Adrenal gland (tissue), 12 donors: ENCODE results near the gene NCCRP1. TPM values are rescaled to one million over a fixed set of nuclear protein-coding genes. Genes with fewer than 3 reads are reported as not detected.

Experiments used
- DNase-seq, 7 donors: peaks; one replicate each; pipeline ENCODE4 v3.0.0-alpha.2; 2019 to 2020
- H3K27ac ChIP-seq, 5 donors: fragments of 200-600 bp; sonication (generic) in 4 of 5; 1 replicate in 3 of 5; 2 replicates in 2 of 5; pipeline versions ENCODE4 v1.5.1 to v1.8.0; 2016 to 2020; ENCODE audit warnings: mild to moderate bottlenecking in 1 of 5
- H3K27me3 ChIP-seq: fragments of 200-600 bp; 2 replicates; pipeline ENCODE4 v1.8.0; 2021
- H3K36me3 ChIP-seq, 2 donors: fragments of 200-600 bp; replicated peaks in 1 of 2; 1 replicate in 1 of 2; 2 replicates in 1 of 2; pipeline versions ENCODE4 v1.5.1 to v1.8.0; 2018 to 2022
- H3K4me1 ChIP-seq, 2 donors: fragments of 200-600 bp; replicated peaks in 1 of 2; 1 replicate in 1 of 2; 2 replicates in 1 of 2; pipeline versions ENCODE4 v1.5.1 to v1.8.0; 2018 to 2021
- H3K4me3 ChIP-seq, 4 donors: fragments of 200-600 bp; sonication (generic) in 3 of 4; one replicate each; pipeline ENCODE4 v1.5.1; 2016 to 2018
- H3K9me3 ChIP-seq, 3 donors: fragments of 200-600 bp; sonication (generic) in 1 of 3; replicated peaks in 1 of 3; 1 replicate in 2 of 3; 2 replicates in 1 of 3; pipeline versions ENCODE4 v1.5.1 to v1.8.0; 2016 to 2021
- POLR2A ChIP-seq, 2 donors: fragments of 450-650 bp; IDR thresholded peaks; one replicate each; pipeline ENCODE4 v1.6.1; 2017; ENCODE audit warnings: antibody characterized with exemption in 2 of 2, mild to moderate bottlenecking in 2 of 2, moderate library complexity in 1 of 2
- WGBS, 4 donors: extraction: QIAGEN DNeasy Blood & Tissue Kit in 2 of 4; methylation state at CpG; one replicate each; pipeline versions ENCODE4 v1.1.5 to v1.1.7; 2013 to 2017; 5-methylcytosine and 5-hydroxymethylcytosine counted together
- intact Hi-C, 2 donors: fragments of 100-400 bp; cut with DNase I; formaldehyde crosslinking; loops; one replicate each; pipeline versions ENCODE4 v1.14.1 to v1.15.0; 2022 to 2023
- polyA plus RNA-seq, 3 donors: library from polyadenylated mRNA; stranded (reverse); fragments of 200-250 nt in 2 of 3; fragments of 350-450 nt in 1 of 3; fragmentation: Illumina TruSeq in 1 of 3; extraction: RNeasy Lipid Tissue Mini Kit (QIAGEN cat#74804) in 1 of 3; gene quantifications; one replicate each; pipeline ENCODE4 v1.2.3, GENCODE V29; 2013 to 2014
- total RNA-seq, 9 donors: library from RNA; depleted of rRNA in 4 of 9; stranded (reverse); fragments of >200 nt in 4 of 9; fragments of 120-200 nt in 1 of 9; fragmentation: NEBNext Ultra II Directional in 1 of 9; extraction: Animal tissue kit (Norgen Biotek cat#: 25700) in 1 of 9; gene quantifications; one replicate each; pipeline versions ENCODE4 v1.1.0 to v1.2.4, GENCODE V29; 2013 to 2023
- TF ChIP-seq, protein P1 (sequence below), 6 experiments: fragments of 450-650 bp in 4 of 6; fragments of 200-600 bp in 2 of 6; sonication (generic) in 1 of 6; IDR thresholded peaks; 1 replicate in 5 of 6; 2 replicates in 1 of 6; pipeline versions ENCODE4 v1.5.1 to v1.8.0; 2016 to 2021; ENCODE audit warnings: antibody characterized with exemption in 6 of 6, mild to moderate bottlenecking in 2 of 6, moderate library complexity in 1 of 6
- donor health status: healthy with polysubstance abuse.
- donor health status: Bipolar disorder and iron deficiency.
- donor health status: DM: yes; HTN: yes; CAD: no.
- donor health status: DM: no; HTN: no; CAD: no.
- donor health status: DM: no; HTN: no; CAD: no.
- donor health status: DM: yes; HTN: yes; CAD: no.

NCCRP1 gene
- total and polyA plus RNA-seq, 12 donors = 0.10 to 0.78 (median 0.11) TPM; not detected in 7

- Histone ChIP-seq H3K36me3 (no peaks in the 10 kb centered on the region), H3K4me3 (no peak overlapping the region), H3K9me3 (no peaks in the 10 kb centered on the region), H3K4me1 (no peaks in the 10 kb centered on the region), H3K27me3 (peaks cover 5% of the 10 kb centered on the region), H3K27ac (no peak overlapping the region)
- DNase-seq = no peak
- WGBS, 4 donors = 85 to 93% (median 89%) methylated on average over 3 of the region's 3 CpGs
- no peak for TF ChIP-seq POLR2A (IDR thresholded peaks at IDR 0.05)
- TF ChIP-seq, protein P1, sequence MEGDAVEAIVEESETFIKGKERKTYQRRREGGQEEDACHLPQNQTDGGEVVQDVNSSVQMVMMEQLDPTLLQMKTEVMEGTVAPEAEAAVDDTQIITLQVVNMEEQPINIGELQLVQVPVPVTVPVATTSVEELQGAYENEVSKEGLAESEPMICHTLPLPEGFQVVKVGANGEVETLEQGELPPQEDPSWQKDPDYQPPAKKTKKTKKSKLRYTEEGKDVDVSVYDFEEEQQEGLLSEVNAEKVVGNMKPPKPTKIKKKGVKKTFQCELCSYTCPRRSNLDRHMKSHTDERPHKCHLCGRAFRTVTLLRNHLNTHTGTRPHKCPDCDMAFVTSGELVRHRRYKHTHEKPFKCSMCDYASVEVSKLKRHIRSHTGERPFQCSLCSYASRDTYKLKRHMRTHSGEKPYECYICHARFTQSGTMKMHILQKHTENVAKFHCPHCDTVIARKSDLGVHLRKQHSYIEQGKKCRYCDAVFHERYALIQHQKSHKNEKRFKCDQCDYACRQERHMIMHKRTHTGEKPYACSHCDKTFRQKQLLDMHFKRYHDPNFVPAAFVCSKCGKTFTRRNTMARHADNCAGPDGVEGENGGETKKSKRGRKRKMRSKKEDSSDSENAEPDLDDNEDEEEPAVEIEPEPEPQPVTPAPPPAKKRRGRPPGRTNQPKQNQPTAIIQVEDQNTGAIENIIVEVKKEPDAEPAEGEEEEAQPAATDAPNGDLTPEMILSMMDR (IDR thresholded peaks at IDR 0.05) = no peak
- intact Hi-C loops = loop anchor here in 1 of 2 donors (10.0 kb wide), 1 partner anchor 119 kb away; the partner anchor contains the start of gene LRFN1
Observed at GRCh38 chr19:39205449-39205764, 8.6 kb downstream of the NCCRP1 start.

GRCh38 chr19:39206122-39206521, 9.4 kb downstream of the NCCRP1 start:
- TF ChIP-seq, protein P1 (IDR thresholded peaks at IDR 0.05) = no peak
- TF ChIP-seq POLR2A (IDR thresholded peaks at IDR 0.05) = no peak

DNA sequence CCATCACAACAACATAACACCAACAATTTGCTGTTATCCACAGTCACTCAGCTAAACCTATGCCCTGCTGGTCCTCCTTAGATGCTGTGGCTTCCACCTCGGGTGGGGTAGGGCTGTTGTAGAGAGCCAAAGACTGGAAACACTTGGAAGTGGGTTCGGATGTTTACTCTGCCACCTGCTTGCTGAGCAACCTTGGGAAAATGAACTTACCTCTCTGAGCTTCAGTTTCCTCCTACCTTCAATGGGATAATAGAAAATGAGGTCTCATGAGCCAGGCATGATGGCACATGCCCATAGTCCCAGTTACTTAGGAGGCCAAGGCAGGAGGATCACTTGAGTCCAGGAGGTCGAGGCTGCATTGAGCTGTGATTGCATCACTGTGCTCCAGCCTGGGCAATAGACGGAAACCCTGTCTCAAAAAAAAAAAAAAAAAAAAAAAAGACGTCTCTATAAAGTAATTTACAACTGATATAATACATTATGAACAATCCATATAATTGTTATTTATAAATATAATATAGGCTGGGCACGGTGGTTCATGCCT, 10.6 kb downstream of the NCCRP1 start:
- peaks cover 5% of the 10 kb centered on the region for H3K27me3 ChIP-seq
- TF ChIP-seq POLR2A (IDR thresholded peaks at IDR 0.05) = no peak
- TF ChIP-seq, protein P1 (IDR thresholded peaks at IDR 0.05) = no peak
- no peak for DNase-seq

More at GRCh38 chr19:39206122-39206521, 9.4 kb downstream of the NCCRP1 start:
- no peak for DNase-seq
- no peak overlapping the region for H3K27ac ChIP-seq
- no peaks in the 10 kb centered on the region for H3K4me1 ChIP-seq
- intact Hi-C loops = loop anchor here in 1 of 2 donors (10.0 kb wide), 1 partner anchor 119 kb away; the partner anchor contains the start of gene LRFN1
- H3K4me3 ChIP-seq = no peak overlapping the region
- WGBS, 4 donors = 68 to 73% (median 70%) methylated on average over 6 of the region's 6 CpGs
- peaks cover 5% of the 10 kb centered on the region for H3K27me3 ChIP-seq
- H3K9me3 ChIP-seq = no peaks in the 10 kb centered on the region
- no peaks in the 10 kb centered on the region for H3K36me3 ChIP-seq

DNA sequence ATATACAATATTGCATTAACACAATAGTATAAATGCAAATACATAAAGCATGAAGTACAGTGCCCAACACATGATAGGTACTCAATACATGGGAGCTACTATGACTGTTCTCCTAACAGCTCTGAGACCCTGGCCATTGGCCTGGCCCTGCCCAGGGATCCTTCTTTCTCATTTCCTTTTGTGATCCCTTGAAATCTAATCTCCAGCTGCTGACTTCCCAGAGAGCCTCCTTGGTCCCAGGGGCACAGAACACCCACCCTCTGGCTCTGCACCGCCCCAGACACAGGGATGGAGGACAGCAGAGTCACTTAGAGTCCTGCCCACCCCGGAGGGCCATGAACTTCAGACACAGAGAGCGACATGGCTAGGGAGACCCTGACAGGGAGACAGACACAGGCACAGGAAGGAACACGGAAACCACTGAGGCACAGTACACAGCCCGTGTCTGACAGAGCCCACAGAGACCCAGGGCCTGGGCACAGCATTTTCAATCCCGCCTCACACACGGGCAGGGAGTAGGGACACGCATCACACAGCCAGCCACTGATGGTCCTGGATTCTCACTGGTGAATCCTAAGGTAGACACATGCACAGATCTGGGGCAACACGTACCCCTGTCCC, 11.5 kb downstream of the NCCRP1 start:
- WGBS, 4 donors = 74 to 82% (median 81%) methylated on average over 7 to 9 of the region's 9 CpGs
- TF ChIP-seq POLR2A (IDR thresholded peaks at IDR 0.05) = no peak
- TF ChIP-seq, protein P1 (IDR thresholded peaks at IDR 0.05) = no peak
- H3K9me3 ChIP-seq = no peaks in the 10 kb centered on the region
- no peaks in the 10 kb centered on the region for H3K4me1 ChIP-seq
- H3K27ac ChIP-seq = no peak overlapping the region
- peaks cover 5% of the 10 kb centered on the region for H3K27me3 ChIP-seq
- intact Hi-C loops = loop anchor here in 1 of 2 donors (10.0 kb wide), 1 partner anchor 117 kb away; the partner anchor contains the start of gene LRFN1
- DNase-seq = no peak
- no peak overlapping the region for H3K4me3 ChIP-seq
- H3K36me3 ChIP-seq = no peaks in the 10 kb centered on the region

More for the DNA sequence above, 10.6 kb downstream of the NCCRP1 start:
- Histone ChIP-seq H3K27ac (no peak overlapping the region), H3K36me3 (no peaks in the 10 kb centered on the region), H3K9me3 (no peaks in the 10 kb centered on the region), H3K4me1 (no peaks in the 10 kb centered on the region), H3K4me3 (no peak overlapping the region)
- intact Hi-C loops = loop anchor here in 1 of 2 donors (10.0 kb wide), 1 partner anchor 117 kb away; the partner anchor contains the start of gene LRFN1
- WGBS, 4 donors = 58 to 71% (median 66%) methylated on average over 6 of the region's 6 CpGs
